ENCODE results near the gene CCR2.

Gene CCR2

GRCh38 chr3:46354984-46355383, 1.1 kb downstream of the CCR2 start:
- no peak for DNase-seq (ENCODE audit: low spot score)

- DNase-seq (ENCODE audit: low spot score), result no peak
Observed at GRCh38 chr3:46356276-46356675, 2.4 kb downstream of the CCR2 start.

GRCh38 chr3:46356909-46357308, 3.0 kb downstream of the CCR2 start:
- DNase-seq (ENCODE audit: low spot score), result no peak

- DNase-seq (ENCODE audit: low spot score), result no peak
Observed at GRCh38 chr3:46358466-46358865, 4.6 kb downstream of the CCR2 start.

GRCh38 chr3:46359733-46360493, 6.0 kb downstream of the CCR2 start:
- DNase-seq (ENCODE audit: low spot score), result no peak

GRCh38 chr3:46360907-46361306, 7.0 kb downstream of the CCR2 start:
- DNase-seq (ENCODE audit: low spot score), result no peak

- peak; percentile 42 for DNase-seq (ENCODE audit: low spot score)
Observed at GRCh38 chr3:46361408-46362283, 7.7 kb downstream of the CCR2 start.

GRCh38 chr3:46365041-46365440, 11.1 kb downstream of the CCR2 start:
- DNase-seq (ENCODE audit: low spot score), result no peak

GRCh38 chr3:46365737-46366524, 12.0 kb downstream of the CCR2 start:
- no peak for DNase-seq (ENCODE audit: low spot score)

- DNase-seq (ENCODE audit: low spot score), result no peak
Observed at GRCh38 chr3:46367811-46368210, 13.9 kb downstream of the CCR2 start.

GRCh38 chr3:46368569-46368968, 14.7 kb downstream of the CCR2 start:
- no peak for DNase-seq (ENCODE audit: low spot score)

GRCh38 chr3:46369151-46369550, 15.2 kb downstream of the CCR2 start:
- no peak for DNase-seq (ENCODE audit: low spot score)

GRCh38 chr3:46369675-46370132, 15.8 kb downstream of the CCR2 start:
- no peak for DNase-seq (ENCODE audit: low spot score)

- no peak for DNase-seq (ENCODE audit: low spot score)
Observed at GRCh38 chr3:46370839-46371518, 17.1 kb downstream of the CCR2 start, which contains the start of gene CCR5. TSS of gene CCR5 (plus strand) at chr3:46370946. CDS start at chr3:46372903, 1,957 bp downstream.

- DNase-seq (ENCODE audit: low spot score), result no peak
Observed at GRCh38 chr3:46371519-46372340, 17.8 kb downstream of the CCR2 start.

- DNase-seq (ENCODE audit: low spot score), result no peak
Observed at GRCh38 chr3:46372492-46373359, 18.8 kb downstream of the CCR2 start.

- DNase-seq (ENCODE audit: low spot score), result no peak
Observed at GRCh38 chr3:46374755-46375154, 20.8 kb downstream of the CCR2 start.

- no peak for DNase-seq (ENCODE audit: low spot score)
Observed at GRCh38 chr3:46375218-46375617, 21.3 kb downstream of the CCR2 start.

- DNase-seq (ENCODE audit: low spot score), result no peak
Observed at GRCh38 chr3:46375814-46376213, 21.9 kb downstream of the CCR2 start.

Measured in LoVo (cell line).